Parathyroid adenoma (tissue), 2 donors: ENCODE data around the gene DCHS1.

Source experiments
- H2AFZ ChIP-seq: fragments of 300-600 bp; sonication (generic); one replicate; pipeline ENCODE4 v1.7.0; 2017; ENCODE audit warnings: antibody characterized with exemption, mild to moderate bottlenecking
- H3K27ac ChIP-seq: fragments of 300-600 bp; sonication (generic); one replicate; pipeline ENCODE4 v1.7.0; 2017
- H3K27me3 ChIP-seq: fragments of 300-600 bp; sonication (generic); one replicate; pipeline ENCODE4 v1.7.0; 2017; ENCODE audit warnings: low read length; ENCODE audit not compliant: control insufficient read depth, insufficient read depth
- H3K36me3 ChIP-seq: fragments of 300-600 bp; sonication (generic); one replicate; pipeline ENCODE4 v1.7.0; 2017; ENCODE audit warnings: low read length; ENCODE audit not compliant: control insufficient read depth, insufficient read depth
- H3K4me1 ChIP-seq: fragments of 300-600 bp; sonication (generic); one replicate; pipeline ENCODE4 v1.7.0; 2017; ENCODE audit warnings: control low read depth
- H3K4me2 ChIP-seq: fragments of 300-600 bp; sonication (generic); one replicate; pipeline ENCODE4 v1.7.0; 2017; ENCODE audit warnings: low read length
- H3K4me3 ChIP-seq: fragments of 300-600 bp; sonication (generic); one replicate; pipeline ENCODE4 v1.7.0; 2017; ENCODE audit warnings: low read depth, low read length
- H3K79me2 ChIP-seq: fragments of 300-600 bp; sonication (generic); one replicate; pipeline ENCODE4 v1.7.0; 2017; ENCODE audit warnings: control low read depth
- H3K9ac ChIP-seq: fragments of 300-600 bp; sonication (generic); one replicate; pipeline ENCODE4 v1.7.0; 2017; ENCODE audit warnings: mild to moderate bottlenecking
- H3K9me3 ChIP-seq: fragments of 300-600 bp; sonication (generic); one replicate; pipeline ENCODE4 v1.7.0; 2017; ENCODE audit warnings: low read length; ENCODE audit not compliant: control insufficient read depth
- CTCF ChIP-seq: fragments of 300-600 bp; sonication (generic); IDR thresholded peaks from one replicate; pipeline ENCODE4 v1.7.0; 2017; ENCODE audit warnings: antibody characterized with exemption, mild to moderate bottlenecking
- donor health status: primary hyperparathyroidism.

Gene DCHS1

DNA sequence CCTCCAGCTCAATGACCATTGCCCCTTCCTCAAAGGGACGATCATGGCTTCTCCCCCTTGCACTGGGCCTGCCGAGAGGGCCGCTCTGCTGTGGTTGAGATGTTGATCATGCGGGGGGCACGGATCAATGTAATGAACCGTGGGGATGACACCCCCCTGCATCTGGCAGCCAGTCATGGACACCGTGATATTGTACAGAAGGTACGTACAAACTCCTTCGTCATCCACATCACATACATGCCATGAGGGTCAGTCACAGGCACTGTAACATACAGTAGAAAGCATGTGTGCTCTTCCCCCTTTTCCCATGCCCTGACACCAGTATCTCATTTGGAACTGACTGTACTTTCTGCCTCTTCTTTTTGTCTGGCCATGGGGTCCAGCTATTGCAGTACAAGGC is 47.6 kb downstream of the DCHS1 start:
- Histone ChIP-seq H2AFZ (no peak overlapping the region), H3K79me2 (peaks cover 17% of the 10 kb centered on the region), H3K4me2 (no peak overlapping the region), H3K9me3 (no peaks in the 10 kb centered on the region), H3K4me1 (peaks cover 11% of the 10 kb centered on the region), H3K27me3 (no peaks in the 10 kb centered on the region), H3K4me3 (no peak overlapping the region), H3K27ac (no peak overlapping the region), H3K9ac (no peak overlapping the region), H3K36me3 (no peaks in the 10 kb centered on the region)
- TF ChIP-seq CTCF, result no peak

DNA sequence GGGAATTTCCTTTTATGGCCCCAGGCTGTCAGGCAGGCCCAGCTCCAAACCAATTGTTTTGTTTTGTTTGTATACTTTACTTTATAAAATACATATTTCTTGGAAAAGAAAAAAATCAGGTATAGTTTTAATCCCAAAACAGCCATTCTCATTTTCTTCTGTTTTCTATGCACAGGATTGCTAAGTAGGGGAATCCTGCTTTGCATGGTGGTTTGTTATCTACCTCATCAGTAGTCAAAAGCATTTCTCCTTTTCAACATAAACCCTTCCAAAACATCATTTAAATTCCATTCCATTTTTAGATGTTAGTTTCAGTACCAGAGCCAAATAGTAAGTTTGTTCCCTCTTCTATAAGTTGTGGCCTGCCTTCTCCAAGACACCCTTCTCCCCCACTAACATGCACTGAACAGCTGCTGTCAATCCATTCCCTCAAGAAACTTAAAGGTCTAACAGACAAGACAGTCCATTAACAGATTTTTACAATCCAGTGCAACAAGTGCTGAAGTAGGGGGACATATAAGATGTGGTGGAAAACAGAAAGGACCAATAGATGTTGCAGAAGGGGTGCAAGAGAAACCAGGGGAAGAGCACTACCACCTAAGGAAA is 48.3 kb downstream of the DCHS1 start:
- peaks cover 13% of the 10 kb centered on the region for H3K4me1 ChIP-seq
- H2AFZ ChIP-seq, result no peak overlapping the region

GRCh38 chr11:6606471-6607189 is 49.0 kb downstream of the DCHS1 start:
- peaks cover 20% of the 10 kb centered on the region for H3K79me2 ChIP-seq
- TF ChIP-seq CTCF, result no peak
- H3K27ac ChIP-seq, result peak overlapping the region; percentile 80
- H3K36me3 ChIP-seq, result no peaks in the 10 kb centered on the region
- no peak overlapping the region for H3K4me2 ChIP-seq
- no peak overlapping the region for H2AFZ ChIP-seq
- H3K9ac ChIP-seq, result no peak overlapping the region
- no peaks in the 10 kb centered on the region for H3K9me3 ChIP-seq
- no peaks in the 10 kb centered on the region for H3K27me3 ChIP-seq
- peak overlapping the region; percentile 15 for H3K4me3 ChIP-seq
- H3K4me1 ChIP-seq, result peaks cover 15% of the 10 kb centered on the region

More for the DNA sequence above, 48.3 kb downstream of the DCHS1 start:
- Histone ChIP-seq H3K9me3 (no peaks in the 10 kb centered on the region), H3K27ac (peak overlapping the region; percentile 80), H3K27me3 (no peaks in the 10 kb centered on the region), H3K4me3 (no peak overlapping the region), H3K4me2 (peak overlapping the region; percentile 38), H3K9ac (no peak overlapping the region), H3K36me3 (no peaks in the 10 kb centered on the region), H3K79me2 (peaks cover 17% of the 10 kb centered on the region)
- TF ChIP-seq CTCF, result no peak

DNA sequence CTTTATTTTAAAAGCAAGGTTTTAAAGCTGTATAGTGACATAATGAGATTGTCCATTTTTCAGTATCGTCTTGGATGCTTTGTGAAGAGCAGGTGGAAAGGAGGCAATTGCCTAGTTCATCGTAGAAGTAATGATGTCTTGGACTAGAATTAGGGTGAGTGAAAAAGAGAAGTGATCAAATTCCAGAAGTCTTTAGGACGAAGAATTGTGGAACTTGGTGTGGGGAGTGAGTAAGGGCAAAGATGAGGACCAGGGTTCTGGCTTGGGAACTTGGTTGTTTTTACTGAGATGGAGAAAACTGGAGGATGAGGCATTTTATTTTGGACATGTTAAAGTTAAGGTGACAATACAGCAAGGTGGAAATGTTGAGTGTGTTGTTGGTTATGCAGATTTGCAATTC is 50.8 kb downstream of the DCHS1 start:
- H3K4me1 ChIP-seq, result peaks cover 10% of the 10 kb centered on the region
- H3K9ac ChIP-seq, result no peak overlapping the region
- H3K4me3 ChIP-seq, result peak overlapping the region; percentile 90
- TF ChIP-seq CTCF, result no peak
- peak overlapping the region; percentile 79 for H3K4me2 ChIP-seq
- peak overlapping the region; percentile 85 for H3K27ac ChIP-seq
- H3K9me3 ChIP-seq, result no peaks in the 10 kb centered on the region
- H3K36me3 ChIP-seq, result no peaks in the 10 kb centered on the region
- H3K27me3 ChIP-seq, result no peaks in the 10 kb centered on the region
- no peak overlapping the region for H2AFZ ChIP-seq
- H3K79me2 ChIP-seq, result peaks cover 20% of the 10 kb centered on the region
